Activated CD8-positive, alpha-beta memory T cell treated with anti-CD3 and anti-CD28 coated beads, Interleukin-2, amount 50 U/mL, for 24 hours (primary cell): ENCODE data around the gene TPP1.

Source experiments
- DNase-seq: peaks from one replicate; pipeline ENCODE4 v3.0.0-alpha.2; 2020; ENCODE audit errors: extremely low read depth

TPP1 gene

DNA sequence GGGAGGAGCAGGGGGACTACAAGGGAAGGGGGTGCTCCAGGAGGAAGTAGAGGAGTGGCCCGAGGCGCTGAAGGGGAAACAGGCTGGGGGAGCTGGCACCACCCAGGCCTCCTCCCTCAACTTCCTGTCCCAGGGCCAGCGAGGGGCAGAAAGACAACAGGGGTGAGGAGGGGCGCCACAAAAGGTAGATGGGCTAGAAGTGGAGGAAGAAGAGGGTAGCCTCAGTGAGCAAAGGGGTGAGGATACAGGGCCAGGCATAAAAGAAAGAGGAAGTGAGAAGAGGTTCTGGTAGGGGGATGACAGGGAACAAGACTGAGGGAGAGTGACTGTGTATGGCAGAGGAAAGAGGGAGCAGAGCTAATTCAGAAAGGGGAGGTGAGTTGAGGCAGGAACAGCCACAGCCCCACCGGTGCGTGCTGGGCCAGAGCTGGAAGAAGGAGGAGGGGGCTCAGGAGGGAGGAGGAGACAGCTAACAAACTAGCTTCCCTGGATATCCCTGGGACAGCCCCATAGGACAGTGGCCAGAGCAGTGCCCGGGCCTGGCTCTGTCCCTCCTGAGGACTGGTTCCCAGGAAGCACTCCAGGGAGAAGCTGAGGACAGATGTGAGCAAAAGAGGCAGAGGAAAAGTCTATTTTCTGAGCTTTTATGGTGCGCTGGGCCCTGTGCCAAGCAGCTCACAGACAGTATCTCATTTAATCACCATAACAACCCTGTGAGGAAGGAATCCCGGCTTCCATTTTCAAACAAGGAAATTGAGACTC is 27.9 kb upstream of the TPP1 start:
- DNase-seq = no peak

DNA sequence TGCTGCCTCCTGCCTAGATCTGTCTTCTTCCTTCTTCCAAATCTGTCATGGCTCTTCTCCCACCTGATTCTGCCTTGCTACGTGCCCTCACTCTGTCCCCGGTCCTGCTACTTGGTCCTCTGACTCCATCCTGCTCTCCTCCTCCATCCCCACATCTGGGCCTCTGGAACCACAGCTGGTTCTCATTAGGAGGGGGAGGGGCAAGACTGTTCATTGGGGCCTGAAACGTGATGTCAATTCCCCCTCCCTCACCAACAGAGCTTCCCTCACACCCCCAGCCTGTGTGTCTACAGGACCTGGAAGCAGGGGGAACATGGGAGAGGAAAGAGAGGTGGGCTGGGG is 27.3 kb upstream of the TPP1 start:
- DNase-seq = no peak

DNA sequence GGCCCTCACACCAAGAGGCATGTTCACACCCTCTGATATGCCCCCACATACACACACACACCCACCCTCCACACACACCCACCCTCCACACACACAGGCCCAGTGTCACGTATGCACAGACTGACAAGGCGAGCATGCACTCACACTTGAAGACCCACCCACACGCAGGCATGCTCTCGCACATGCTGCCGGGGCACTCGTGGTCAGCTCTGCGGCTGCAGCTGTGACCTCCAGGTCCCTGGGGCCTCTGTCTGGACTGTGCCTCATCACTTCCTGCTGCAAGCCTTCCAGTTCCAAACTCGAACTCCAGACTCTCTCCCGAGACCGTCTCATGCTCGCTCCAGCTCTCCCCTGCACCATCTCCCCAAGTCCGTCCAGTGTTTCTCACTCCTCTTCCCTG is 26.8 kb upstream of the TPP1 start:
- DNase-seq = no peak

DNA sequence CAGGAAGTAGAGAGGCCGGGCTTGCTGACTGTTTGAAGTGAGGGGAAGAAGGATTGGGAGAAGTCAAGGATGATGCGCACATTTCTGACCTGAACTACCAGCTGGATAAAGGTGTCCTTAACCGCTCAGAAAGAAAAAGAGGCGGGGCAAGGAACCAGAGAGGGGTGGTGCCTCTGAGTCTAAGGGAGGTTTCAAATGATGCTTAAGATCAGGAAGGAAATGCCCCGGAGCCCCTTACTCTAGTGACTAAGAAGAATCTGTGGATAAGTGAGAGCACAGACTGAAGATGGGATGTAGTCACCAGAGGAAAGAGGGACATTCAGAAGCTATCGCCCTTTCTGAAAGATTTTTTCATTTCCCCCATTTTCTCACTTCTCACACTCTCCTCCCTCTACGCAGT is 23.7 kb upstream of the TPP1 start:
- DNase-seq = no peak

DNA sequence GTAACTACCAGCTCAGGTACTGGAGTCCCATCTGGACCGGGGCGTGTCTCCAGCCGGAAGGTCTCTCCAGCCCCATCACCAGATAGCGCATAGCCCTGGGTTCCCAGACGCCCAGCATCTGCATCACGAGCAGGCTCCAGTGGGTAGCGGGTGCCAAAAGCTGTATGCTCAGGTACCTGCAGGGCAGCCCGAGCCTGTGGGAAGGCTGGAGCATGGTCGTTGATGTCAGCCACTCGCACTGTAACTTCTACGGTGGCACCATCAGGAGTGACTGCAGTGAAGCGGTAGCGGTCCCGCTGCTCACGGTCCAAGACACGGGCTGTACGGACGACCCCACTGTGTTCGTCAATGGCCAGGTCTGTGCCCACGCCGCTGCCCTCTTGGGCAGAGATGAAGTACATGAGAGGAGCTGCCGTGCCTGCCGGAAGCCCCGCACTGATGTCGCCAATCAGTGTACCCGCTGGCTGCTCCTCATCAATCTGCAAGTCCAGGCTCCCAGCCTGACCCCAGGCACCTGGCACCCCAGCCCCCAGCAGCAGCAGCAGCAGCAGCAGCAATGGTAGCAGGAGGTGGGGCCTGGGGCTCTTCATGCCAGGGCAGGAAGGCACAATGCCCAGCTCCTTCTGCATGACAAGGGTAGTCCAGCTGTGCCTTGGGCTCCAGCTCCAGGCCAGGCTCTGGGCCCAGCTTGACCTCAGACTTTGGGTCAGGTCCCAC is 21.9 kb upstream of the TPP1 start:
- no peak for DNase-seq

DNA sequence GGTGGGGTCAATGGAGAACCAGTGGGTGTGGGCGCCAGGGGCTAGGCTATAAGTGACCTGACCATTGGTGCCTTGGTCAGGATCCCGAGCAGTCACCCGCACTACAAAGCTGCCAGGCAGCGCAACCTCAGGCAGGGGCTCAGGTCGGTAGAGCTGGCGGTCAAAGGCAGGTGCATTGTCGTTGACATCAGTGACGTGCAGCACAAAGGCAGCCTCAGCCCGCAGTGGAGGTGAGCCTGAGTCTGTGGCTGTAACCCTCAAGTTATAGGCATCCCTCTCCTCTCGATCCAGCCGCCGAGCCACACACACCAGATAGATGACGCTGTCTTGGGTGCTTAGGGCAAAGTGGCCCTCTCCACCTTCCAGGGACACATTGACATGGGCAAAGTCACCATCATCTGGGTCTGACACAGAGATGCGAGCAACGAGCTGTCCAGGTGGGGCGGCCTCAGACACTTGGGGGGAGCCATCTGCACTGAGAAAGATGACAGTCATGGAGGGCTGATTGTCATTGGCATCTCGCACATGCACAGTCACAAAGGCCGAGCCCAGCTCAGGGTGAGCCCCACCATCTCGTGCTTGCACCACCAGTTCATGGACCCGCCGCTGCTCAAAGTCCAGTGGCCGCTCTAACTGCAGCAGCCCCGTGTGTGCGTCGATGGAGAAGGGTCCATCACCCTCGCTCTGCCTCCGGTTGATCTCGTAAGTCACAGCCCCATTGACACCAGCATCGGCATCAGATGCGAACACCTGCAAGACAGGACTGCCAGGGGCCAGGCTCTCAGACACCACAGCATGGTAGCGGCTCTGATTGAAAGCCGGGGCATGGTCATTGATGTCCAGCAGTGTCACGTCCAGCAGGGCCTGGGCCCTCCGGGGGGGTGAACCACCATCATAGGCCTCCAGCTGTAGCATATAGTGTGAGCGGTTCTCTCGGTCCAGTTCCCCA is 21.1 kb upstream of the TPP1 start:
- DNase-seq = no peak

DNA sequence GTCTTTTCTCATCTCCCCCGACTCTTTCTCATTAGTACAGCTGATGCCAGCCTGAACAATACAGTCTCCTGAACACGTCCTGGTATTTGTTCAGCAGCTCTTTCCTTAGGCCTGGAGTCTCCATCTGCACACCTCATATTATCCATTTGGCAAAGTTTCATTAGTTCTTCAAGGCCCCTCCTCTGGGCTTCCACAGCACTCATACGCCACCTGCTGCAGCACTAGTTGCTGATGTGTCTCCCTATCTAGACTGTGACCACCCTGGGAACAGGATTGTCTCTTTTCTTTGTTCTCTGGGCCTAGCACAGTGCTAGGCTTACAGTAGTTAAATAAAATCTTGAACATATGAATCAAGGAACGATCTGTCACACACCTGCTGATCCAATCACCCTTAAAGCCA is 19.2 kb upstream of the TPP1 start:
- DNase-seq = no peak

DNA sequence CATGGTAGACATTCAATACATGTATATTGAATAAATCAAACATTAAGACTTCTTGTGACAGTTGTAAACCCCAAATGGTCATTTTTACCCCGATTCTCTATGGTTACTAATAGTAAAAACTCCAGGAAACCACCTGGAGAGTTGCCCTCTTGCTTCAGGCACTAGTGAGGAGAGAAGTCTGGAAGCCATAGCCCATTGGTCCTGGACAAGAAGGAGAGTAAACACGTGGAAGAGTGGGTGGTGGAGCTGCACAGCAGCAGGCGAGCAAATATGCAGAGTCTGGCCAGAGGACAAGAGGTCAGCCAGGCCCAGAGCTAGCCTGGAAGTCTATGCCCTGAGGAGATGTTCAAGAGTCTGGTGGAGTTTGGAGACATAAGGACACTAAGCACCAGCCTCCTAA is 18.6 kb upstream of the TPP1 start:
- DNase-seq = no peak

DNA sequence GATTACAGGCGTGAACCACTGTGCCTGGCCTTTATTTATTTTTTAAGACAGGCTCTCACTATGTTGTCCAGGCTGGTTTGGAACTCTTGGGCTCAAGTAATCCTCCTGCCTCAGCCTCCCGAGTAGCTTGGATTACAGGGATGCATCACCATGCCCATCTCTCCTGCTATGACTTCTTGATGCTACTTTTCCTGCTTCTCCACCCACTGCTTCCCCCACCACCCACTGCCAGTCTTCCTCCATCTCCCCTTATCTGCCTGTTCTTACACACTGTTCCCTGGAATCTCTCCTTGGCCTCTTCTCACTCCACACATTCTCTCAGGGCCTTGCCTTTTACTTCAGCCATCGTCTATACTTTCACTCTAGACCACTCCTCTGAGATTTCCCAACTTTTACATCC is 17.3 kb upstream of the TPP1 start:
- no peak for DNase-seq

DNA sequence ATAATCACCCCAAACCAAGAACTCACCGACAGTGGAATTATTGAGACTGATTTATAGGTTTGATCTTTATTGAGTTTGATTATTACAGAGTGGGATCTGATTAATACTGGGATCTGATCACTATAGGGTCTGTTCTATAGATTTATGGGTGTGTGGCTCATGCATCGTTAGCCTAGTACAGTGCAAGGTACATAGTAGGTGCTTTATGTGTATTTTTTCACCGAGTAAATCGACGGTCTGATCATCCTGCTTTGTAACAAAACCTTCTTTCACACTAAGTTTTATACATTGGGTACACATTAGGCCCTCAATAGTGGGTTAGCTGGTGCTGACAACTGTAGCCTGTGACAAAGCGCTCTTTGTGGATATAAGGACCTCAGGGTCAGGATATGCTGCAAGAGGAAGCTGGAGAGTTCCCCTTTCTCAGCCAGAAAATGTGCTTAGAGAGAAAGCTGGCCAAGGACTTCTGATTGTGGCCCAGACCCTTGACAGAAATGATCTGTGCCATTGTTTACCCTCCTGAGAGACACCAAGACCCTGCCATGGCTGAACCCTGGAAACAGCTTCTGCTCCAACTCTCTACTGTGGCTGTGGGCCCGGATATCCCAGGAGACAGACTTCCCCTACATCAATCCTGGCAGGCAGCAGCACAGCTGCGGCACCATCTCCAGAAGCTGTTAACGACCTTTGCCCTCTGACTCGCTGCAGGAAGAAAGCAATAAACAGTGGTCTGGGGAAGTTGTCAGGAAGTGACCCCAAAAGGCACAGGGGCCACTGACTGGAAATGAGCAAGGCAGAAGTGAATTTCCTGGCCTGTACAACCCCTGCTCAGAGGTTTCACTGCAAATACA is 16.1 kb upstream of the TPP1 start:
- DNase-seq = no peak

DNA sequence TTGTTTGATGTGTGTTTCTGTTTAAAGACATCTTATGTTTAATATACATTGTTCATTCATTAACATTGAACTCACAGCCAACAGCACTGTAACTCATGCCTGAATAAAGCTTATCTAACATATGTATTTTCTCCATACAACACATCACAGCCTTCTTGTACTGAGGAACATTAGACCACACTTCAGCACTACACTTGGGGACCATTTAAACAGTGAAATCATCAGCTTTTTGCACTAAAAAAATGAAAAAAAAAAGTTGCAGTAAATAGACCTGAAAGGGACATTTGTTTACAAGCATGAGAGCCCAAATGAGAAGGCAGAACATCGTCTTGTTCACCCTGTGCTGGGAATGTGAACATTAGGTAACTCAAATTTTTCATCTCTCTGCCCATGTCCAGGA is 15.3 kb upstream of the TPP1 start:
- no peak for DNase-seq

DNA sequence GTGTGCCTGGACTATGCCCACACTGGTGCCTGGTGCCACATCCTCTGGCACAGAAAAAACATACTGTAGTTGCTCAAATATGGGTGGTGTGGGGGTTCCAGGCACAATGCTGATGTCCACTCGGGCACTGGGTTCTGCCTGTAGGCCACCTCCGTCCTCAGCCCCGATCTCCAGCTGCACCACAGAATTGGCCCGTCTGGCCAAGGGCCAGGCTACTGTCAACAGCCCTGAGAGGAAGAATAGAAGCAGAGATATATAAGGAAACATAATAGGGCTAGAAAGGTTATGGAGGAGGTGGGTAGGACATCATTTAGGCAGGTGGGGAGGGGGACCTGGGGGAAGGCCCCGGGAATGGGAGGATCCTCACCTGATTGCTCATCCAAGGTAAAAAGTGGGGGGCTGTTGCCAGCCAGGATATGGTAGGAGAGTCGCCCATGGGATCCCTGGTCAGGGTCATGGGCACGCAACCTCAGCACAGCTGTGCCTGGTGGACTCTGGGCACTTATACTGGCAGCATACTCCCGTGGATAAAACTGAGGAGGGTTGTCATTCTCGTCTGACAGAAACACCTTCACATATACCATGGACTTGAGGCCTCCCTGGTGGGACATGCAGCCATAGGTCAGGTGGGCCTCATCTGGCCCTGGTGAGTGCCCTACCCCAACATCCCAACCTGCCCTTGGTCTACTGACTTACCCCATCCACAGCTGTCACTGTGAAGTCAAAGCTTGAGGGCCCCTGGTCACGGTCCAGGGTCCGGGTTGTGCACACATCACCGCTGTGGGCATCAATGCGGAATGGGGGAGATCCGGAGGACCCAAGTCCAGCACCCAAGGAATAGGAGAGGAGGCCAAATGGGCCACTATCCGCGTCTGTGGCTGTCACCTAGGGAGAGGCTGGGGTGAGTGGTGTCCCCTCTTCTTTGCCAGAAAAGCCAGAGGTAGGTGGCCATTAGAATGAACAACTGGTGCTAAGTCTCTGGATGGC is 14.5 kb upstream of the TPP1 start:
- no peak for DNase-seq

DNA sequence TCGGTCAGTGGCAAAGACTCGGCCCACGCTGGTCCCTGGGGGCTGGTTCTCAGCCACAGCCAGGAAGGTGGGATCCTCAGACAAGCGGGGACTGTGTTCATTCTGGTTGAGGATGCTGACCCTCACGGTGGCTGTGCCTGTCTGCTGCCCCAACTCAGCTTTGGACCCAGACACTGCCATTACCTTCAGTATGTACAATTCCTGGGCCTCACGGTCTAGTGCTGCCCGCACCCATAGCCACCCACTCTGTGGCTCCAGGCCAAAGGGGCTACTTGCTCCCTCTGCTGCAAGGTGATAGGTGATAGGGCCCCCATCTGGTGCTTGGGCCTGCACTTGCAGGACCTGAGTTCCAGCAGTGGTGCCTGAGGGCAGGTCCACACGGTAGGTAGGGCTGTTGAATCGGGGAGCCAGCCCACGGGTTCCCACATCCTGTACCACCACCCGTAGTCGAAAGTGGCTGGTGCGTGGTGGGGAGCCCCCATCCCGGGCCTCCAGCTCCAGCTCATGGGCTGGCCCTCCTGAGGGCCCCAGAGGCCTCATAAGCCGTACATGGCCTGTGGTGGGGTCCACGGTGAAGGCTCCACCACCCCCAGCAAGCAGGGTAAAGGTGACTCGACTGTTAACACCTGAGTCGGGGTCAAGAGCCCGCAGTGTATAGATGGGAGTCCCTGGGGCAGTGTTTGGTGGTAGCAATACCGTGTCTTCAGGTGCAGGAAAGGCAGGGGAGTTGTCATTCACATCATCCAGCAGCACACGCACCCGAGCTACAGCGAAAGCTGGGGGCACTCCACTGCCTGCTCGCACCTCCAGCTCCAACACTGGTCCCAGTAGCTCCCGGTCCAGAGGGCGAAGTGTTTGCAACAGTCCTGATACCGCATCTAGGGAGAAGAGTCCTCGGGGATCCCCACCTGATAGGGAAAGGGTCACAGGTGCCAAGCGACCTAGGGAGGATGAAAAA is 13.2 kb upstream of the TPP1 start:
- DNase-seq = no peak

DNA sequence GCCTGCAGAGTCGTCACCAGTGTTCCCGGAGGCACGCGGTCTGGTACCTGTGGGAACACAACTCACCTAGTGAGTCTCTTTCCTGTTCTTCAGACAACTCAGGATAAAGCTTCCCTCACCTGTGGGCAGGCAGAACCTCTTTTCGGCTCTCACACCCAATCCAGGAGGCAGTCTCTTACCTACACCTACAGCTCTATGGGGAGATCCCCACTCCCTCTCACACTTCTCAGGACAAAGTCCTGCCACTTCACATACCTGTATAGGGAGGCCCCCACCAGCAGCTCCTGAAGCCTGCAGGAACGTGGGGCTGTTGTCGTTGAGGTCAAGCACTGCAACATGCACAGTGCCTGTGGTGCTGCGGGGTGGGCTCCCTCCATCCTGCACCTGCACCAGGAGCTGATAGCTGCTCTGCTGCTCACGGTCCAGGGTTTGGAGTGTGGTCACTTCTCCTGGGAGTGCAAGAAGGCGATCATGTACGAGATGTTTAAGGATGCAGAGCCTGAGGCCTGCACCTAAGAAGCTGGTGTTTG is 12.2 kb upstream of the TPP1 start:
- DNase-seq = no peak

DNA sequence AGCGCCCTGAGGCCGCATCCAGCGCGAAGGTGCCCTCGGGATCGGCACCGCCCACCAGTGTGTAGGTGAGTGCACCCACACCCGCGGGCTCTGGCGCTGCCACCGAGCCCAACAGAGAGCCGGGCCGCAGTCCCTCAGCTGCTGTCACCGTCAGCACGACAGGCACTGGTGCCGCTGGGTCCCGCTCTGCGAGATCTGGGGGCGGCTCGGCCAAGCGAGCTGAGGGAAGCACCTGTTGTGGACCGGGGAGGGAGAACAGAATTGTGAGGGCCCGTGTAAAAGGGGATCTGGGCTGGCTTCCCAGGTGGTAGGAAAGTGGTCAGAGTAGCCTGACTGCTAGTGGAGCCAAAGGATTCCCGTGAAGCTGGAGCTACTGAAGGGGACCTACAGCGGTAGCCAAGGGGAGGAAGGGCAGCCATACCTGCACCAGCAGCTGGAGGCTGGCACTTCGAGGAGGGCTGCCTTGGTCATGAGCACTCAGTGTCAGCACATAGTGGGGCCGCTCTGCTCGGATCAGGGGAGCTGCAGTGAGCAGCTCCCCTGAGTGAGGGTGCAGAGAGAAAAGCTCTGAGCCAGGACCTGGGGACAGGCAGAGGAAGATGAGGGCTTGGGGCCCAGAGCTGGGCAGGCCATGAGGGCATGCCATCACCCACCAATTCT is 11.5 kb upstream of the TPP1 start:
- no peak for DNase-seq

DNA sequence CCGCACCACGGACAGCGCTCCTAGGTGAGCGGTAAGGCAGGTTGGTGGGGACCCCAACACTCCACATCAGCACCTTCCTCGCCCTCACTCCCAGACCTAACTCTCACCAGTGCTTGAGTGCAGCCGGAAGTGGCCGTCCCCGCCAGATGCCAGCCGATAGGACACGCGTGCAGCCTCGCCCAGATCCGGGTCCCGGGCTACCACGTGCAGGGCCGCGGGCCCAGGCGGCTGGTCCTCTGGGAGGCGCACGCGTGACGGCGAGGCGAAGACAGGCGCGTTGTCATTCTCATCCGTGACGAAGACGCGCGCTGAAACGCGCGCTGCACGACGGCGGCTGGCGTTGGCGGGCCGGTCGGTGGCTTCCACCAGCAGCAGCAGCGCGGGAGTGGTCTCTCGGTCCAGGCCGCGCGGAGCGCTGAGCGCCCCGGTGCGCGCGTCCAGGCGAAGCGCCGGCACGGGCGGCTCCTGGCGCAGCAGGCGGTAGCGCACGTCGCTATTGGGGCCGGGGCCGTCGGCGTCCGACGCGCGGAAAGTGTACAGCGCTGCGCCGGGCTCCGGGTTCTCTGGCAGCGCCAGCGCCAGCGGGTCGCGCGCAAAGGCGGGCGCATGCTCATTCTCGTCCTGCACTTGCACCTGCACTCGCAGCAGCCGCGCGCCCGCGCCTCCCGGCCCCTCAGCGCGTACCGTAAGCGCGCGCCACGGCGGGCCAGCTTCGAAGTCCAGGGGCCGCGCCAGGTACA is 10.8 kb upstream of the TPP1 start:
- no peak for DNase-seq

DNA sequence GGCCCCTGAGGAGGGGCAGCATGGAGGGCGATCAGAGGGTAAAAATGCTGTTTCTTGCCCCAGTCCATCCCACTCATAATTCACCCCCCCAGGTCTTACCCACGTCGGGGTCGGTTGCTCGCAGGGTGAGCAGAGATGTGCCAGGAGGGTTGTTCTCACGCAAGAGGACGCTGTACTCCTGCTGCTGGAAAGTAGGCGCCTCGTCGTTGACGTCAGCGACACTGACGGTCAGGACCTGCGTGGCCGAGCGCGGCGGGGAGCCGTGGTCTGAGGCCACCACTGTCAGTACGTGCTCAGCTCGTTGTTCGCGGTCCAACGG is 10.3 kb upstream of the TPP1 start:
- no peak for DNase-seq

DNA sequence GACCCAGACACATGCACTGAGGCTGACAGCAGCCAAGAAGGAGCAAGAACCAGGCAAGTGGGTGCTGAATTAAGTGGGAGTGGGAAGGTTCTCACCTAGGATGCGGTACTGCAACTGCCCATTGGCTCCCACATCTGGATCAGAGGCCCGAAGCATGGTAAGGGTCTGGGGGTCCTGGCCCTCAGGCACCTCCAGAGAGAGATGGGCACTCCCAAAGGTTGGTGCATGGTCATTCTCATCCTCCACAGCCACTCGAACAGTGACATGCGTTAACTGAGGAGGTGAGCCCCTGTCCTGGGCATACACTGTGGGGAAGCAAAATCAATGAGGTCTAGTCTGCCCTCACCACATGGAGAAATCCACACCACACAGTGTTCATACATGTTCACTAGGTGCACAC is 9.3 kb upstream of the TPP1 start:
- no peak for DNase-seq
